GM12878 (cell line): ENCODE data around the gene LAMA5. TPM values are rescaled to one million over a fixed set of nuclear protein-coding genes. Genes with fewer than 3 reads are reported as not detected.

Experiments used
- ATAC-seq: fragments of 200-7000 bp; cut with Tn5 transposase; 3 replicates; pipeline ENCODE4 v1.9.1; 2020; ENCODE audit warnings: mild to moderate bottlenecking, moderate library complexity
- BruUV-seq: library from RNA; stranded (reverse); fragments of 400-500 nt; replicated peaks from 2 replicates; lab custom pipeline; 2021; lab: Mats Ljungman, UMichigan
- CTCF ChIA-PET: fragments of 300-600 bp; sonication (Branson Sonifier 250); formaldehyde crosslinking; extraction: SDS; loops from one replicate; lab custom pipeline; 2021; ENCODE audit warnings: inconsistent platforms; lab: Yijun Ruan, JAX
- POLR2A ChIA-PET: fragments of 350-600 bp; formaldehyde crosslinking; extraction: SDS; loops from one replicate; lab custom pipeline; 2021; ENCODE audit warnings: inconsistent platforms; lab: Charles Lee
- RAD21 ChIA-PET: fragments of 300-600 bp; sonication (Branson Sonifier 250); formaldehyde crosslinking; loops from one replicate; lab custom pipeline; 2023; ENCODE audit warnings: antibody characterized with exemption; ENCODE audit not compliant: unreplicated experiment; lab: Charles Lee
- SMC1A ChIA-PET: fragments of 300-600 bp; sonication (Branson Sonifier 250); formaldehyde crosslinking; loops from one replicate; lab custom pipeline; 2023; ENCODE audit not compliant: unreplicated experiment, uncharacterized antibody; lab: Charles Lee
- DNase-seq: peaks from one replicate; pipeline ENCODE4 v3.0.0-alpha.2; 2011; ENCODE audit warnings: low read depth, low spot score
- FAIRE-seq: peaks from 3 replicates; lab custom pipeline; 2011; peaks lifted over from hg19 to GRCh38; lab: Jason Lieb, UNC
- H2AFZ ChIP-seq: 2 replicates; pipeline ENCODE4 v1.6.0; 2011; ENCODE audit warnings: low read depth, low read length, control low read depth; ENCODE audit not compliant: control insufficient read depth
- H3K27ac ChIP-seq: 2 replicates; pipeline ENCODE4 v1.5.1; 2011; ENCODE audit warnings: control low read depth; ENCODE audit not compliant: control insufficient read depth, insufficient read depth
- H3K27me3 ChIP-seq, 2 experiments: replicated peaks in 1 of 2; 2 replicates each; pipeline versions ENCODE4 v1.6.0 to v1.6.1; 2011; ENCODE audit warnings: low read length in 1 of 2; ENCODE audit not compliant: control insufficient read depth in 2 of 2, insufficient read depth in 2 of 2
- H3K36me3 ChIP-seq, 2 experiments: 2 replicates each; pipeline ENCODE4 v1.5.1; 2011; ENCODE audit warnings: low read length in 1 of 2; ENCODE audit not compliant: control insufficient read depth in 2 of 2, insufficient read depth in 2 of 2
- H3K4me1 ChIP-seq: 2 replicates; pipeline ENCODE4 v1.6.1; 2011; ENCODE audit warnings: mild to moderate bottlenecking, low read length, moderate library complexity, mixed read lengths; ENCODE audit not compliant: control insufficient read depth, insufficient read depth
- H3K4me2 ChIP-seq: 2 replicates; pipeline ENCODE4 v1.6.0; 2011; ENCODE audit warnings: control low read depth; ENCODE audit not compliant: control insufficient read depth, insufficient read depth
- H3K4me3 ChIP-seq: fragments of 200-600 bp; sonication (generic); 2 replicates; pipeline ENCODE4 v1.5.1; 2016
- H3K79me2 ChIP-seq: 2 replicates; pipeline ENCODE4 v1.6.0; 2011; ENCODE audit warnings: low read length; ENCODE audit not compliant: control insufficient read depth, insufficient read depth
- H3K9ac ChIP-seq: 2 replicates; pipeline ENCODE4 v1.8.0; 2011; ENCODE audit warnings: low read length, control low read depth, mixed read lengths; ENCODE audit not compliant: control insufficient read depth, insufficient read depth
- H3K9me3 ChIP-seq: replicated peaks from 3 replicates; pipeline ENCODE4 v1.5.1; 2011; ENCODE audit warnings: mild to moderate bottlenecking, low read length; ENCODE audit not compliant: control insufficient read depth, insufficient read depth
- H4K20me1 ChIP-seq: 2 replicates; pipeline ENCODE4 v1.6.0; 2011; ENCODE audit not compliant: control insufficient read depth, insufficient read depth
- ATF3 ChIP-seq: IDR thresholded peaks from 2 replicates; pipeline ENCODE4 v1.6.1; 2011; ENCODE audit warnings: low read depth, mild to moderate bottlenecking, low read length, moderate library complexity, borderline replicate concordance; ENCODE audit errors: extremely low read depth
- CREM ChIP-seq: IDR thresholded peaks from 2 replicates; pipeline ENCODE4 v1.6.1; 2014; ENCODE audit warnings: antibody characterized with exemption, low read depth
- FOS ChIP-seq: IDR thresholded peaks from 3 replicates; pipeline ENCODE4 v1.6.1; 2011; ENCODE audit warnings: borderline replicate concordance; ENCODE audit not compliant: insufficient read length; ENCODE audit errors: extremely low read depth
- HDAC6 ChIP-seq: fragments of 200-600 bp; sonication (generic); IDR thresholded peaks from one replicate; pipeline ENCODE4 v1.8.0; 2017; ENCODE audit warnings: antibody characterized with exemption; ENCODE audit not compliant: unreplicated experiment
- IRF4 ChIP-seq: IDR thresholded peaks from 2 replicates; pipeline ENCODE4 v1.6.1; 2011; ENCODE audit warnings: low read depth, low read length
- NFIC ChIP-seq: IDR thresholded peaks from 2 replicates; pipeline ENCODE4 v1.6.1; 2012; ENCODE audit warnings: low read depth, mild to moderate bottlenecking, inconsistent platforms, low read length, moderate library complexity
- NR2C2 ChIP-seq: IDR thresholded peaks from 2 replicates; pipeline ENCODE4 v1.6.1; 2011; ENCODE audit warnings: borderline replicate concordance, low read depth; ENCODE audit not compliant: control insufficient read depth, insufficient read length
- POLR2A ChIP-seq: IDR thresholded peaks from 2 replicates; pipeline ENCODE4 v1.6.1; 2011; ENCODE audit warnings: low read depth, mild to moderate bottlenecking, low read length
- SIN3A ChIP-seq: IDR thresholded peaks from 2 replicates; pipeline ENCODE4 v1.6.1; 2012; ENCODE audit warnings: low read depth, low read length, improper control_type of control experiment
- SRF ChIP-seq, 2 experiments: IDR thresholded peaks; 2 replicates each; pipeline ENCODE4 v1.6.1; 2011; ENCODE audit warnings: low read depth in 2 of 2, low read length in 2 of 2, mild to moderate bottlenecking in 1 of 2, moderate library complexity in 1 of 2
- TBL1XR1 ChIP-seq: IDR thresholded peaks from 2 replicates; pipeline ENCODE4 v1.6.1; 2012; ENCODE audit warnings: low read depth, low read length, improper control_type of control experiment
- TCF12 ChIP-seq: IDR thresholded peaks from 2 replicates; pipeline ENCODE4 v1.6.1; 2011; ENCODE audit warnings: low read depth, mild to moderate bottlenecking, low read length
- ZBTB33 ChIP-seq: fragments of 450-650 bp; IDR thresholded peaks from 2 replicates; pipeline ENCODE4 v1.6.1; 2017; ENCODE audit warnings: mild to moderate bottlenecking
- ZNF207 ChIP-seq: fragments of 450-650 bp; IDR thresholded peaks from 2 replicates; pipeline ENCODE4 v1.6.1; 2014; ENCODE audit warnings: antibody characterized with exemption, mild to moderate bottlenecking, borderline replicate concordance
- WGBS: methylation state at CpG from one replicate; pipeline ENCODE4 v1.1.6; 2016; ENCODE audit warnings: low lambda C conversion rate; ENCODE audit not compliant: insufficient replicate concordance, insufficient coverage; ENCODE audit errors: missing lambda C conversion rate; 5-methylcytosine and 5-hydroxymethylcytosine counted together
- in situ Hi-C: fragments of 300-500 bp; cut with MboI; formaldehyde crosslinking; loops from 9 replicates; pipeline ENCODE4 v1.14.3; 2018; ENCODE audit warnings: mixed read lengths
- intact Hi-C: fragments of 100-400 bp; cut with micrococcal nuclease; formaldehyde crosslinking; loops from one replicate; pipeline ENCODE4 v1.14.2; 2022; ENCODE audit not compliant: unreplicated experiment
- polyA plus RNA-seq, 11 experiments: library from polyadenylated mRNA; depleted of rRNA in 4 of 11; unstranded in 6 of 11; stranded (reverse) in 5 of 11; fragments of >200 nt; fragmentation: Nextera tagmentation in 4 of 11; fragmentation: Illumina TruSeq in 1 of 11; extraction: Ambion mirVana in 4 of 11; extraction: Trizol in 1 of 11; gene quantifications; 1 replicate in 1 of 11; 2 replicates in 10 of 11; pipeline versions ENCODE4 v1.2.1 to v1.2.3, GENCODE V29; 2011 to 2016; ENCODE audit warnings: inconsistent platforms in 2 of 11, missing spikeins in 2 of 11, low read depth in 1 of 11
- total RNA-seq, 4 experiments: library from RNA; depleted of rRNA in 3 of 4; stranded (reverse); fragments of >200 nt in 3 of 4; fragmentation: Illumina TruSeq in 1 of 4; extraction: Trizol in 1 of 4; gene quantifications; 2 replicates each; pipeline versions ENCODE4 v1.2.1 to v1.2.3, GENCODE V29; 2013 to 2021
- TF ChIP-seq, protein P1 (sequence below): fragments of 450-650 bp; IDR thresholded peaks from 2 replicates; pipeline ENCODE4 v1.6.1; 2017; ENCODE audit warnings: mild to moderate bottlenecking, moderate library complexity

LAMA5 gene
- total and polyA plus RNA-seq, 10 of the 15 experiments (the other 5 are each of a cell fraction or from before 2014, with no cell fraction given), result 0.09 to 3.1 (median 1.6) TPM; not detected in 3

DNA sequence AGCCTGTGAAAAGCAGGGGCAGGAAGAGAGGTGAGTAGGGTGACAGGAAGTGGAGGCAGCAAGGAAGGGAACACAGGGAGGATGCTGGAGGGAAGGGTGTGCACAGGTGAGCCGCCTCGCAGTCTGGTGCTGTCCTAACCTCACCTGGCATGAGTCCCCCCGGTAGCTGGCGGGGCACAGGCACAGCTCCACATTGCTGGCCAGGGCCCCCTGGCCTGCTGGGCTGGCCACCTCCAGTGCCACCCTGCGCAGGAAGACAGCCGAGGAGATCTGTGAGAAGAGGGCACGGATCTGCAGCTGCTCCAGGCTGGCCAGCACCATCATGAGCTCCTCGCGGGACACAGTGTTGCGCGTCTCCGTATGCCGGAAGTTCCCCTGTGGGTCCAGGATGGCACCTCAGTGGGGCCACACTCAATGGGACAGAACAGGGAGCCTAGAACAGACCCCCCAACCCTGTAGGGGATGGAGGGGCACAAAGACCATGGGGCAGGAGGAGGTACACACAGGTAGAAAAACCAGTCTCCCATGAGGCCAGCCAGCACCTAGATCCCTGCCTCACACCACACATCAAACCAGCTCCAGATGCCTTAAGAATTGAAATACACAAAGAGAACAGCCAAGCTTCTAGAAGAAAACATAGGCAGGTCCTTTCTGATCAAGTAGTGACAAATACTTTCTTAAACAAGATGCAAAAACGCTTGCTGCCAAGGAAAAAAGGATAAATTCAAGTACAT, 41.8 kb downstream of the LAMA5 start (continued):
- TF ChIP-seq ZBTB33 (no peak), IRF4 (no peak), ATF3 (no peak), TCF12 (no peak)

- no peak overlapping the region for H3K9ac ChIP-seq
- no peak for ATAC-seq
- 73% methylated on average over 25 of the region's 25 CpGs for WGBS
- H3K9me3 ChIP-seq, result no peaks in the 10 kb centered on the region
- FAIRE-seq, result no peak
- no peak overlapping the region for H3K27ac ChIP-seq
- H3K4me3 ChIP-seq, result no peak overlapping the region
- no peaks in the 10 kb centered on the region for H3K27me3 ChIP-seq
- H3K36me3 ChIP-seq, result no peaks in the 10 kb centered on the region
- H2AFZ ChIP-seq, result no peak overlapping the region
- intact Hi-C loops (no loop called here), in situ Hi-C loops (no loop called here)
- DNase-seq, result no peak
- H3K79me2 ChIP-seq, result no peaks in the 10 kb centered on the region
- H3K4me1 ChIP-seq, result no peaks in the 10 kb centered on the region
- POLR2A ChIA-PET, result no interaction called here
- RAD21 ChIA-PET, result no interaction called here
- SMC1A ChIA-PET, result no interaction called here
- CTCF ChIA-PET, result no interaction called here
- BruUV-seq, result no TSS peak
- H4K20me1 ChIP-seq, result no peaks in the 10 kb centered on the region
- H3K4me2 ChIP-seq, result no peak overlapping the region
- TF ChIP-seq, protein P1, sequence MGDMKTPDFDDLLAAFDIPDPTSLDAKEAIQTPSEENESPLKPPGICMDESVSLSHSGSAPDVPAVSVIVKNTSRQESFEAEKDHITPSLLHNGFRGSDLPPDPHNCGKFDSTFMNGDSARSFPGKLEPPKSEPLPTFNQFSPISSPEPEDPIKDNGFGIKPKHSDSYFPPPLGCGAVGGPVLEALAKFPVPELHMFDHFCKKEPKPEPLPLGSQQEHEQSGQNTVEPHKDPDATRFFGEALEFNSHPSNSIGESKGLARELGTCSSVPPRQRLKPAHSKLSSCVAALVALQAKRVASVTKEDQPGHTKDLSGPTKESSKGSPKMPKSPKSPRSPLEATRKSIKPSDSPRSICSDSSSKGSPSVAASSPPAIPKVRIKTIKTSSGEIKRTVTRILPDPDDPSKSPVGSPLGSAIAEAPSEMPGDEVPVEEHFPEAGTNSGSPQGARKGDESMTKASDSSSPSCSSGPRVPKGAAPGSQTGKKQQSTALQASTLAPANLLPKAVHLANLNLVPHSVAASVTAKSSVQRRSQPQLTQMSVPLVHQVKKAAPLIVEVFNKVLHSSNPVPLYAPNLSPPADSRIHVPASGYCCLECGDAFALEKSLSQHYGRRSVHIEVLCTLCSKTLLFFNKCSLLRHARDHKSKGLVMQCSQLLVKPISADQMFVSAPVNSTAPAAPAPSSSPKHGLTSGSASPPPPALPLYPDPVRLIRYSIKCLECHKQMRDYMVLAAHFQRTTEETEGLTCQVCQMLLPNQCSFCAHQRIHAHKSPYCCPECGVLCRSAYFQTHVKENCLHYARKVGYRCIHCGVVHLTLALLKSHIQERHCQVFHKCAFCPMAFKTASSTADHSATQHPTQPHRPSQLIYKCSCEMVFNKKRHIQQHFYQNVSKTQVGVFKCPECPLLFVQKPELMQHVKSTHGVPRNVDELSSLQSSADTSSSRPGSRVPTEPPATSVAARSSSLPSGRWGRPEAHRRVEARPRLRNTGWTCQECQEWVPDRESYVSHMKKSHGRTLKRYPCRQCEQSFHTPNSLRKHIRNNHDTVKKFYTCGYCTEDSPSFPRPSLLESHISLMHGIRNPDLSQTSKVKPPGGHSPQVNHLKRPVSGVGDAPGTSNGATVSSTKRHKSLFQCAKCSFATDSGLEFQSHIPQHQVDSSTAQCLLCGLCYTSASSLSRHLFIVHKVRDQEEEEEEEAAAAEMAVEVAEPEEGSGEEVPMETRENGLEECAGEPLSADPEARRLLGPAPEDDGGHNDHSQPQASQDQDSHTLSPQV, result no peak
- no peak for TF ChIP-seq CREM
- no peak for TF ChIP-seq NFIC
- TF ChIP-seq TBL1XR1, result no peak
- TF ChIP-seq SIN3A, result no peak
- TF ChIP-seq FOS, result no peak
- no peak for TF ChIP-seq NR2C2
- TF ChIP-seq ZNF207, result no peak
- TF ChIP-seq HDAC6, result no peak
- TF ChIP-seq POLR2A, result no peak
- TF ChIP-seq TCF12, result no peak
- no peak for TF ChIP-seq SRF (IDR thresholded peaks at IDR 0.05; ENCODE audit: low read depth in 2 of 2, low read length in 2 of 2)
Measured at GRCh38 chr20:62323980-62324906, 42.9 kb downstream of the LAMA5 start.
